Myocyte (in vitro differentiated cells): Measurements from ENCODE around the gene MYOG. TPM values are rescaled to one million over a fixed set of nuclear protein-coding genes. Genes with fewer than 3 reads are reported as not detected.
A peak's percentile ranks its signal among the peaks of the same experiment; 100 is the strongest.

Experiments used
- DNase-seq: peaks from one replicate; pipeline ENCODE4 v3.0.0-alpha.2; 2012; ENCODE audit warnings: low read depth
- total RNA-seq: library from RNA; depleted of rRNA; stranded (reverse); fragments of >200 nt; gene quantifications from 2 replicates; pipeline ENCODE4 v1.2.3, GENCODE V29; 2014

MYOG gene
- total RNA-seq, 1 donor from 2014 or later: 882 TPM

GRCh38 chr1:203072911-203073310 lies 12.9 kb downstream of the MYOG start:
- peak; percentile 52 for DNase-seq

GRCh38 chr1:203072002-203072602 lies 13.7 kb downstream of the MYOG start:
- DNase-seq: no peak

- DNase-seq: peak; percentile 94
Observed at GRCh38 chr1:203069030-203069747, 16.6 kb downstream of the MYOG start.

GRCh38 chr1:203066965-203067364 lies 18.8 kb downstream of the MYOG start:
- DNase-seq: no peak

- DNase-seq: no peak
Observed at GRCh38 chr1:203065986-203066385, 19.8 kb downstream of the MYOG start.

- DNase-seq: peak; percentile 83
Observed at GRCh38 chr1:203065191-203065590, 20.6 kb downstream of the MYOG start.

GRCh38 chr1:203063287-203063686 lies 22.5 kb downstream of the MYOG start:
- no peak for DNase-seq

GRCh38 chr1:203060115-203060514 lies 25.7 kb downstream of the MYOG start:
- DNase-seq: no peak

GRCh38 chr1:203059485-203059884 lies 26.3 kb downstream of the MYOG start:
- DNase-seq: no peak

- no peak for DNase-seq
Observed at GRCh38 chr1:203058676-203058935, 27.2 kb downstream of the MYOG start.

GRCh38 chr1:203057911-203058675 lies 27.7 kb downstream of the MYOG start:
- no peak for DNase-seq

- DNase-seq: no peak
Observed at GRCh38 chr1:203056516-203056915, 29.3 kb downstream of the MYOG start.

GRCh38 chr1:203056012-203056411 lies 29.8 kb downstream of the MYOG start:
- no peak for DNase-seq

- DNase-seq: no peak
Observed at GRCh38 chr1:203055161-203055799, 30.5 kb downstream of the MYOG start.

GRCh38 chr1:203054642-203055041 lies 31.2 kb downstream of the MYOG start:
- no peak for DNase-seq

- no peak for DNase-seq
Observed at GRCh38 chr1:203054184-203054583, 31.6 kb downstream of the MYOG start.

GRCh38 chr1:203052601-203053000 lies 33.2 kb downstream of the MYOG start:
- DNase-seq: no peak

GRCh38 chr1:203051841-203052324 lies 33.9 kb downstream of the MYOG start:
- DNase-seq: peak; percentile 95

- DNase-seq: no peak
Observed at GRCh38 chr1:203050826-203051225, 35.0 kb downstream of the MYOG start.

GRCh38 chr1:203049576-203050180 lies 36.1 kb downstream of the MYOG start:
- peak; percentile 92 for DNase-seq

- DNase-seq: no peak
Observed at GRCh38 chr1:203049077-203049476, 36.7 kb downstream of the MYOG start.
